ENCODE measurements around the gene ZNF804B.
"Not testable (repeated sequence)": the region's sequence is repeated elsewhere in the genome, so short reads cannot be mapped to it uniquely, and the experiment has no call there.

ZNF804B gene

GRCh38 chr7:89104748-89105685 lies 345.5 kb downstream of the ZNF804B start:
- no peak for DNase-seq

- no peak for DNase-seq
Measured at GRCh38 chr7:89123871-89124270, 364.4 kb downstream of the ZNF804B start.

DNA sequence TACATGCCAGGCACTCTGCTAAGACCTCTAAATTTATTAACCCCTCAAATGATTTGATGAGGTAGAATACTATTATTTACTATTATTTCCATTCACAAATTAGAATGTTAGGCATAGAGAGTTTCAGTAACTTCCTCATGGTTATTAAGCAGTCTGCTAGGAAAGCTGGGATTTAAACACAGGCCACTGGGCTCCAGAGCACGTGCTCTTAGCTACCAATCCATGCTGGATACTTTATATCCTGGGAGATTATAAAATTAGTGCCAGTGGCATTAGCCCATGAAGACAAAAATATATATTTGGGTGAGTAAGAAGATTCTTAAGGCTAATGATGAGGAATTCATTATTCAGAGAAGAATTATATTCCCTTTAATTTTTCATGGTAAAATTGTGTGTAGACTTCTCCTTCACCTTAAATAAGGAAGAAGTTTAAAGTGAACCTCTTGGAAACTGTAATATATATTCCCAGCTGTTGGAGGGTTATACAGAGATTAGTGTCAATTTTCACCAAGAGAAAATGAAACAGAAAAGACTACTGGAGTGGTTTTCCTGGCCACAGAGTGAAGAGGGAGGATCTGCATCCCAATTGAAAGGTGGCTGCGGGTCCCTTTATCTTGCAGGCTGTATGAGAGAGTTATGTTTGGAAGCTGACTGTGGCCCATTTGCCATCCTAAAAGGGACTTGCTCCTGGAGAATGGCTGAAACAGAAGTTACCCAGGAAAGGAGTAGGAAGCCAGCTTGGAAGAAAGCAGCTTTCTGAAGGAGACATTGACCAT lies 370.3 kb downstream of the ZNF804B start:
- no peak for DNase-seq

DNA sequence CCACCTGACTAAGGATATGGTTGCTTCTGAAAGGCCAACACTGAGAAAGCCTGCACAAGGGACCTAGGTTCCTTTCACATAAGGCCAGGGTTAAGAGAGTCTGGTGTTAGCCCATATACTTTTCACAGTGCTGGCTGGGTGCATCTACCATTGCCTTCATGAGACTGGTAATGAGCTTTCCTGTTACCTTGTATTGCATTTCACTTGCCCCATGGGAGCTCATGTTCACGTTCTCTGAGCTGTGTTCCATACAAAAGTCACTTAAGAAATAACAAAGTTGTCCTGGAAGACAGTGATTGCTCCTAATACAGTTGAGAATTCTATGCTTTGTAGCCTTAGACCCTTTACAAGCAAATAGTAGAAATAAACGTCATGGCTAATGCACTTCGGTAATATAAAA lies 373.9 kb downstream of the ZNF804B start:
- no peak for DNase-seq

DNA sequence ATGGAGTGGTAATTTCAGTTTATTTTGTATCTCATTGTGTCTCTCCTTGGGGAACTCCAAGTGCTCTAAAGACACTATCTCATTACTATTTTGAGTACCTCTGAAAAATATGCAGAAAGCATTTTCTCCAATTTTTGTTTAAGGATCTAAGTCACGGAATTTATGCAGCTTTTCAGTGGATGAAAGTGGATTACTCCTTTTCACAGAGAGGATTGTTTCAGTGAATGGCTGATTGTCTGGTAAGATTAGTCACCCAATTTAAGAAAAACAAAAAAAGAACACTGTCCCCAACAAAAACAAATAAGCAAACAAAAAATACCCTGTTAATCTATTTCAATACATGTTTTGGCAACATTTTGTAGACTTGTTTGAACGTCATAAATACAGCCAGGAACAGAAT lies 374.3 kb downstream of the ZNF804B start:
- DNase-seq, result no peak

DNA sequence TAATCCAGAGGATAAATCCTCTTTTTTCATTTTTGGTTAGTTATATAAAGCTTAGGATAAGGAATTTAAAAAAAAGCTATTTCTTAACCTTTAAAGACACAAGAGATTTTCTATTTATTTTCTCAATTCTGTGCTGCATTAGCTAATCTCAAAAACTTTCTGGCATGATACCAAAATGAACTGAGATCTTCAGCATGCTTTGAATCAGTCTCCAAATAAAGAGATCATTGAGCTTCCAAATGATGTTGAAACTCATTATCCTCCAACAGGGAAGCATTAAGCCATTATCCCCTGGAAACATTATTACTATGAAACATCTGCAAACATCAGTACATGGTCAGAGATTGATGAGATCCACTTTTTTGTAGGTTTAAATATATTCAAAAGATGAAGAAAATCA lies 386.3 kb downstream of the ZNF804B start:
- DNase-seq, result no peak

DNA sequence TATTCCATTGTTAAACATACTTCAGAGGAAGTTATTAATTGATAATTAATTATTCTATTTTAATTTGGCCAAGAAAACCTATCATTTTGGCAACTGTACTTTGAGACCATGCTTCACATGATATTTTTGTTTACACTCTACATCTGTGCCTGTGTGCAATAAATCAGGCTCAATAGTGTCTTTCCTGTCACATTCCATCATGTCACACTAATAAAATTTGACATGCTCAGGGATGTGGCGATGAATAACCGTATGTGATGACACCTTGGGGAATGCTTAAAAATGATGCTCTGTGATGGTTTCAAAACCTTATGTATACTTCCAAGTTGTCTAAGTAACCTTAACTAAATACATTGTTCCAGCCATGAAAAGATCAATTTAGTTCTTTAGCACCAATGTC lies 400.6 kb downstream of the ZNF804B start:
- no peak for DNase-seq

- no peak for DNase-seq
Measured at GRCh38 chr7:89165421-89165820, 405.9 kb downstream of the ZNF804B start.

GRCh38 chr7:89170628-89171027 lies 411.1 kb downstream of the ZNF804B start:
- no peak for DNase-seq

- DNase-seq, result no peak
Measured at GRCh38 chr7:89182116-89182515, 422.6 kb downstream of the ZNF804B start.

- DNase-seq, result no peak
Measured at GRCh38 chr7:89183712-89184111, 424.2 kb downstream of the ZNF804B start.

GRCh38 chr7:89200758-89201157 lies 441.3 kb downstream of the ZNF804B start:
- DNase-seq, result no peak

GRCh38 chr7:89223900-89224395 lies 464.4 kb downstream of the ZNF804B start:
- no peak for DNase-seq

GRCh38 chr7:89228688-89229171 lies 469.2 kb downstream of the ZNF804B start:
- not testable (repeated sequence) for DNase-seq

- DNase-seq, result no peak
Measured at GRCh38 chr7:89238156-89238555, 478.7 kb downstream of the ZNF804B start.

DNA sequence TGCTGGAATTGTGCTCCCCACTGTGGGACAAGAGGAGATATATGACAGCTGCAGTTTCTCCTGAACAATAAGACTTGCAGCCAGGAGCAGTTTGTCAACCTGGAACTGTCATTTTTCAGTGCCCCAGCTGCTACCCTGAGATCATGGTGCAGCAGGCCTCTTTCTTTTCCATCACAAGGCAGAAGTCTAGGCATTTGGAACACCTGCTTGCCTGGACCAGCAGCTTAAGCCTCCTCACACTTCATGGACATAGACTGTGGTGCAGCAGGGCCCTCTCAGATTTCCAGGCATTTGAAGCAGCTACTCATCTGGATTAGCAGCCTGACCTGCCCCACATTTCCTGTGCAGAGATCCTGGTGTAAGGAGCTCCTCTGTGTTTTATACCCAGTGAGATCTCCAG lies 486.7 kb downstream of the ZNF804B start:
- no peak for DNase-seq

GRCh38 chr7:89247207-89247606 lies 487.7 kb downstream of the ZNF804B start:
- no peak for DNase-seq

DNA sequence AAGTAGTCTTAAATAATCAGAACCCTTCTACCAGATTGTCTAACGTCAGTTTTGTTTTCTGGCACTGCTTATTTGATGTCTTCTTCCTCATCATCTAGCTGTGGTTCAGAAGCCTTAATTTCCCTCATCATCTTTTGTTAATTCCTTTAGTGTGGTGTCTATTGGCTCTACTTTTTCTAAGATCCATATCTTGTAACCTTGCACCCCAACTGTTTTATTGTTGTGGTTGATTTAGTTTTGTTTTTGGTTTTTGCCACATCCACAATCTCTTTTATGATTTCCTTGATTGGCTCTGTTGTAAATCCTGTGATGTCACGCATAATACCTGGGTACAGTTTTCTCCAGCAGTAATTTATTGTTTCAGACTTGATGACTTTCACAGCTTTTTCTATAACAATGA lies 499.6 kb downstream of the ZNF804B start:
- DNase-seq, result no peak

DNA sequence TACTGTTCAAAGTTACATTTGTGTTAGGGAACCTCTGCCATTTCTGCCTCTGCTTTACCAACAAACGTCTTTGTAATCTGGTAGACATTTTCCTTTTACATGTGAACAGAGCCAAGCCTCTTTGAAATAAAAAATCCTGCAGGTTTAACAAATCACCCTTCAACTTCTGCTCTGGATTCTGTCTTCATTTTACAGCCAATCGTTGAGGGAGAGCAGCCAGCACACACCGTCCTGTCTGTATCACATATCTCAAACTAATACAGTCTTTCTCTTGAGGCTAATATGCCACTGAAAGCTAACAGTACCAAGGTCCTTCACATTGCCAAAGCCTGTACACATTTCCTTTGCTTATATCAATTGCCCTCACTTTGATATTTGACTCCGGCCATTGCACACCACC lies 504.6 kb downstream of the ZNF804B start:
- DNase-seq, result no peak

GRCh38 chr7:89265631-89266030 lies 506.1 kb downstream of the ZNF804B start:
- no peak for DNase-seq

- DNase-seq, result no peak
Measured at GRCh38 chr7:89283302-89283701, 523.8 kb downstream of the ZNF804B start.

- DNase-seq, result no peak
Measured at GRCh38 chr7:89308535-89308934, 549.0 kb downstream of the ZNF804B start.

DNA sequence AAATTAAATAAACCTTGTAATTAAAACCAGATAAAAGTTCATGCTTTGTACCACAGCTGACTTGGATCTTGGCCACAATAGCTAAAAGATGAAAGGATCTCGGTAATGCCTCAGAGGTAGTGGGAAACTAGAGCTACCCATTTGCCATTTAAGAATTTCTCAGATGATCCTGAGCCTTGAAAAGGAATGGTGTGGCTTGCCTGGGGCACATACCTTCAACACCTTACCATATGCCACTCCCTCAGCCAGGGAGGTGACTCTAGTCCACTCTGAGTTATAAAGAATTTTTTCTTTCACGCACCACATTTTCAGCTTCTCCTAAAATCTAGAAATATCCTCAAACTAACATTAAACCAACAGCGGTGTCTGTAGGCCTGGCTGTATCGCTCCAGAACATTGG lies 552.4 kb downstream of the ZNF804B start:
- no peak for DNase-seq

- DNase-seq, result no peak
Measured at GRCh38 chr7:89312551-89312950, 553.1 kb downstream of the ZNF804B start.
